A673 (cell line): ENCODE results near the gene ASPG. TPM values are rescaled to one million over a fixed set of nuclear protein-coding genes. Genes with fewer than 3 reads are reported as not detected.

Experiments used
- BruUV-seq: library from RNA; stranded (reverse); fragments of 400-500 nt; replicated peaks from 2 replicates; lab custom pipeline; 2021; lab: Mats Ljungman, UMichigan
- CTCF ChIA-PET: fragments of 300-600 bp; sonication (Branson Sonifier 250); formaldehyde crosslinking; loops from one replicate; lab custom pipeline; 2022; ENCODE audit warnings: antibody characterized with exemption; lab: Charles Lee
- POLR2A ChIA-PET: fragments of 300-600 bp; sonication (Branson Sonifier 250); formaldehyde crosslinking; loops from one replicate; lab custom pipeline; 2022; ENCODE audit warnings: antibody characterized with exemption; ENCODE audit not compliant: low non-redundant PET; lab: Charles Lee
- DNase-seq: peaks from one replicate; pipeline ENCODE4 v3.0.0-alpha.2; 2015; ENCODE audit warnings: low spot score
- H3K27ac ChIP-seq: fragments of 200-600 bp; sonication (generic); 2 replicates; pipeline ENCODE4 v1.5.1; 2016; ENCODE audit warnings: mixed run types, low read depth, mild to moderate bottlenecking, mixed read lengths, antibody characterized with exemption, low read length; ENCODE audit not compliant: poor library complexity, severe bottlenecking
- H3K27me3 ChIP-seq: fragments of 200-600 bp; sonication (generic); replicated peaks from 2 replicates; pipeline ENCODE4 v1.6.1; 2017; ENCODE audit warnings: mixed run types, low read depth, mild to moderate bottlenecking, mixed read lengths, antibody characterized with exemption, low read length; ENCODE audit not compliant: insufficient read depth, poor library complexity
- H3K36me3 ChIP-seq: fragments of 200-600 bp; sonication (generic); 2 replicates; pipeline ENCODE4 v1.6.1; 2016; ENCODE audit warnings: mixed run types, mild to moderate bottlenecking, mixed read lengths, antibody characterized with exemption, low read length; ENCODE audit not compliant: insufficient read depth, poor library complexity, severe bottlenecking
- H3K4me1 ChIP-seq: fragments of 200-600 bp; sonication (generic); 2 replicates; pipeline ENCODE4 v1.6.1; 2017; ENCODE audit warnings: mixed run types, mild to moderate bottlenecking, mixed read lengths, antibody characterized with exemption, low read length; ENCODE audit not compliant: insufficient read depth, poor library complexity, severe bottlenecking
- H3K4me3 ChIP-seq: fragments of 200-600 bp; sonication (generic); 2 replicates; pipeline ENCODE4 v1.5.1; 2016; ENCODE audit warnings: low read depth, mixed run types, mild to moderate bottlenecking, mixed read lengths, low read length; ENCODE audit not compliant: poor library complexity, severe bottlenecking
- H3K9me3 ChIP-seq: fragments of 200-600 bp; sonication (generic); 2 replicates; pipeline ENCODE4 v1.6.1; 2016; ENCODE audit warnings: mixed run types, low read depth, mild to moderate bottlenecking, mixed read lengths, antibody characterized with exemption, low read length; ENCODE audit not compliant: poor library complexity, severe bottlenecking
- EZH2 ChIP-seq: fragments of 200-600 bp; sonication (generic); IDR thresholded peaks from 2 replicates; pipeline ENCODE4 v1.6.1; 2017; ENCODE audit warnings: borderline replicate concordance, low read depth, mild to moderate bottlenecking, mixed read lengths, antibody characterized with exemption, low read length; ENCODE audit not compliant: poor library complexity, severe bottlenecking
- intact Hi-C: fragments of 100-400 bp; cut with micrococcal nuclease; formaldehyde crosslinking; loops from one replicate; pipeline ENCODE4 v1.10.0; 2022; ENCODE audit not compliant: unreplicated experiment
- total RNA-seq: library from RNA; stranded (reverse); gene quantifications from 2 replicates; pipeline ENCODE4 v1.2.3, GENCODE V29; 2021
- TF ChIP-seq, protein P1 (sequence below): fragments of 300-800, 200-600 bp; sonication (generic); conservative IDR thresholded peaks from 2 replicates; pipeline ENCODE4 v1.5.1; 2017; ENCODE audit warnings: low read depth, mild to moderate bottlenecking, antibody characterized with exemption, low read length, moderate library complexity, mixed read lengths

Gene ASPG
- total RNA-seq, 1 experiment from 2014 or later = not detected

DNA sequence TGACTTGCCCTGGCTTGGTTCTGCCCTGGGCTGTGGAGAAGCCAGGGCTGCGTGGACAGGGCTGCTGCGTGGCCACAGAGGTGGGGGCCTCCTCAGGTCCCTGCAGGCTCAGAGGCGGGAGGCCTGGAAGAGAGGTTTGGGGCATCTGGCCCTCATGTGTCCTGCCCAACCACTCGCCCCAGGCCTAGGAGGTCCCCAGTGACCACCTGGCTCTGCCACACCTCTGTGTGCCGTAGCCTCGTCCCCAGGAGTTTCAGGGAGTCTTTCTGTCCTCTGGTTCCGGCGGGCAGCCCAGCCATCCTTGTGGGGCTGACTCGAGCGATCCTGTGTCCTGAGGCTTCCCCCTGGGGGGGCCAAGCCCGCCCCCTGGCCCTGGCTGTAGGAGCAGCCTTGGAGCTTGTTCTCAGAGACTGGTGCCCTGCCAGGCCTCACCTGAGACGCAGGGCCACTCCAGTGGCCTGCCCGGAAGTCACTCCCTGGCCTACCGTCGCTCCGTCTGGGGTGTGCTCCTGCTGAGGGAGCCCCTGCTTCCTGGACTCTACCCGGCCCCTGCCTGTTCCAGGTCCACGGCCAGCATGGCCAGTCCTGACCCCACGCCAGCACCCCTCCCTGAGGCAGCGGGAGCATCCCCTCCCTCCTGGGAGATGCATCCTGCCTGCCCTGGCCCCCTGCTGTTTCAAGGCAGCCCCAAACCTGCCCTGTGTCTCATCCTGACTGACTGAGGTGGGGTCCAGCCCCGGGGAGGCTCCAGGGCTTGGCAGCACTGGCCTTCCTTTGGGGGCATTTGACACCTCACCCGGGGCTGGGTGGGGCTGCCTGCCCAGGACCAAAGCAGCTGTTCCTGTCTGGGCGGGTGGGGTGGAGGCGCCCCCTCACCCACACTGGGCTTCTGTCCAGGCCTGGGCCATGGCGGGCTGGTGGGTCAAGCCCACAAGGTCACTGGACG, 13.9 kb downstream of the ASPG start:
- Histone ChIP-seq H3K36me3 (no peaks in the 10 kb centered on the region), H3K27me3 (no peaks in the 10 kb centered on the region), H3K9me3 (no peaks in the 10 kb centered on the region), H3K27ac (no peak overlapping the region), H3K4me3 (no peak overlapping the region), H3K4me1 (peaks cover 7% of the 10 kb centered on the region)
- intact Hi-C loops = no loop called here
- no peak for DNase-seq
- no peak for TF ChIP-seq EZH2
- TF ChIP-seq, protein P1, sequence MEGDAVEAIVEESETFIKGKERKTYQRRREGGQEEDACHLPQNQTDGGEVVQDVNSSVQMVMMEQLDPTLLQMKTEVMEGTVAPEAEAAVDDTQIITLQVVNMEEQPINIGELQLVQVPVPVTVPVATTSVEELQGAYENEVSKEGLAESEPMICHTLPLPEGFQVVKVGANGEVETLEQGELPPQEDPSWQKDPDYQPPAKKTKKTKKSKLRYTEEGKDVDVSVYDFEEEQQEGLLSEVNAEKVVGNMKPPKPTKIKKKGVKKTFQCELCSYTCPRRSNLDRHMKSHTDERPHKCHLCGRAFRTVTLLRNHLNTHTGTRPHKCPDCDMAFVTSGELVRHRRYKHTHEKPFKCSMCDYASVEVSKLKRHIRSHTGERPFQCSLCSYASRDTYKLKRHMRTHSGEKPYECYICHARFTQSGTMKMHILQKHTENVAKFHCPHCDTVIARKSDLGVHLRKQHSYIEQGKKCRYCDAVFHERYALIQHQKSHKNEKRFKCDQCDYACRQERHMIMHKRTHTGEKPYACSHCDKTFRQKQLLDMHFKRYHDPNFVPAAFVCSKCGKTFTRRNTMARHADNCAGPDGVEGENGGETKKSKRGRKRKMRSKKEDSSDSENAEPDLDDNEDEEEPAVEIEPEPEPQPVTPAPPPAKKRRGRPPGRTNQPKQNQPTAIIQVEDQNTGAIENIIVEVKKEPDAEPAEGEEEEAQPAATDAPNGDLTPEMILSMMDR = no peak
- POLR2A ChIA-PET = no interaction called here
- BruUV-seq = no TSS peak
- CTCF ChIA-PET = no interaction called here

DNA sequence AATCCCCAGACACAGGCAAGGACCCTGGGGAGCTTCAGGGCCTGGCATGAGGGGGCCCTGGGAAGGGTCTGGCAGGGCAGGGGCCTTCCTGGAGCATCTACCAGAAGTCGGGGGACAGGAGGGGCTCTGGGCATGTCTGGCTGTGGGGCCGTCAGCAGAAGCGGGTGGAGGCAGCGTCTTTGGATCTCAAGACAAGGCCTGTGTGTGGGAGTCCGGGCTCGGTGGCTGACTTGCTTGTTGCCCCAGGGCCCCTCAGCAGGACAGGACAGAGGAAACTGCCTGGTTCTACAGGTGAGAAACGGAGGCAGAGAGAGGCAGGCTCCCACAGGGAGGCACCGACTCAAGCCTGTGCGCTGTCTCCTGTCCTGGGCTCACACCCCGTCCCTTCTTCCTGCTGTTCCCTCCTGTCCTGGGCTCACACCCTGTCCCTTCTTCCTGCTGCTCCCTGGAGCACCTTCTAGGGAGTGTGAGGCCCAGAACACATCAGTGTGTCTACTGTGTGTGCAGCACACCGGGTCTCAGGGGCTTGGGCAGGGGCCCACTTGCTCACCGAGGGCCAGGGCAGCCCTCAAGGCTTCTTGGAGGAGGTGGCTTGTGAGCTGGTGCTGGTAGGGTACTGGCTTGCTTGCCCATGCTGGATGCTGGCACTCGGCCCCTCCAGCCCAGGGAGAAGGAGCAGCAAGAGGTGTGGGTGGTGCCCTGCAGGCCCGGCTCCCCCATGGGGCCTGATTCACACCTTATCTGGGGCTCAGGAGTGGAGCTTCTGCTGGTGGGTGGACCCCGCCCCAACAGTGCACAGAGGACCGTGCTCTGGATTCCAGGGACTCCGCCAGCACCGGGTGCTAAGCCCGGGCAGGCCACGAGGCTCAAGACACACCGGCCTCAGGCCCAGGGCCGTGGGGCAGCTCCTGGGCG, 14.9 kb downstream of the ASPG start:
- Histone ChIP-seq H3K36me3 (no peaks in the 10 kb centered on the region), H3K4me1 (no peaks in the 10 kb centered on the region), H3K4me3 (no peak overlapping the region), H3K27ac (no peak overlapping the region), H3K9me3 (no peaks in the 10 kb centered on the region), H3K27me3 (no peaks in the 10 kb centered on the region)
- no peak for TF ChIP-seq EZH2
- TF ChIP-seq, protein P1 = no peak
- POLR2A ChIA-PET = no interaction called here
- DNase-seq = no peak
- intact Hi-C loops = no loop called here
- CTCF ChIA-PET = no interaction called here
- no TSS peak for BruUV-seq

DNA sequence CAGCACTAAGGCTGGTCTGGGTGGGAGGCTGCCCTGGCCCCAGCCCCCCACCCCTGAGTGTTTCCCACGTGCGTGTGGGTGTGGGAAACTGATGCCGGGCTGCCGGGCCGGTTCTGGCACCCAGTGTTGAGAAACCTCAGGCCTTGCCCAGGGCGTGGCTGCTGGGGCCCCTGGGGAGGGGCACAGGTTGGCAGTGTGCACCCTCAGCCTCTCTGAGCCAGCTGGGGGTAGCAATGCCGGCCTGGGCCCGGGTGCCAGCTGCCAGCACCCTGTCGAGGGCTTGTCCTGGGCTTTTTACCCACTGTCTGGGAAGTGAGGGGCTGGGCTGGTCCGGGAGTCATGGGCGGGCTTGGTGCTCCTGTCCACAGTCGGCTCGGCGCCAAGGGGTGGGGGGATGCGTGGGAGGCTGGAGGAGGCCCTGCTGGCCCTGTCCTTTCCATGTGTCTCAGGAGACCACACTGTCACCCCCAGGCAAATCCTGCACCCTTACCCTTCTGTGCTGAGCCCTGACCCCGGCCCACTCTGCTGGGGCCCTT, 15.7 kb downstream of the ASPG start:
- H3K9me3 ChIP-seq = no peaks in the 10 kb centered on the region
- ChIA-PET POLR2A (no interaction called here), CTCF (no interaction called here)
- no peak for DNase-seq
- no peaks in the 10 kb centered on the region for H3K27me3 ChIP-seq
- H3K27ac ChIP-seq = no peak overlapping the region
- no TSS peak for BruUV-seq
- intact Hi-C loops = no loop called here
- no peaks in the 10 kb centered on the region for H3K4me1 ChIP-seq
- H3K4me3 ChIP-seq = no peak overlapping the region
- no peaks in the 10 kb centered on the region for H3K36me3 ChIP-seq
- no peak for TF ChIP-seq EZH2
- TF ChIP-seq, protein P1 = no peak
